Loucy (cell line): ENCODE measurements around the gene SLC25A10.

ENCODE experiments used
- CTCF ChIP-seq: fragments of 200-600 bp; sonication (generic); conservative IDR thresholded peaks from 2 replicates; pipeline ENCODE4 v1.5.1; 2014; ENCODE audit warnings: mild to moderate bottlenecking, antibody characterized with exemption, low read length
- EZH2phosphoT487 ChIP-seq: fragments of 200-600 bp; IDR thresholded peaks from 2 replicates; pipeline ENCODE4 v1.6.1; 2018; ENCODE audit warnings: antibody characterized with exemption, mild to moderate bottlenecking, moderate library complexity, borderline replicate concordance

GRCh38 chr17:81715872-81716673 lies 4.0 kb downstream of the SLC25A10 start:
- TF ChIP-seq CTCF: no peak
- no peak for TF ChIP-seq EZH2phosphoT487
